H1 (cell line): ENCODE results near the gene DGCR6L.

Experiments used
- EP300 ChIP-seq, 2 experiments: IDR thresholded peaks; 1 replicate in 1 of 2; 2 replicates in 1 of 2; pipeline ENCODE4 v1.6.1; 2011 to 2012; ENCODE audit warnings: low read depth in 2 of 2, low read length in 2 of 2, mild to moderate bottlenecking in 2 of 2, borderline replicate concordance in 1 of 2, inconsistent platforms in 1 of 2, moderate library complexity in 1 of 2
- GABPA ChIP-seq: IDR thresholded peaks from 2 replicates; pipeline ENCODE4 v1.6.1; 2011; ENCODE audit warnings: mild to moderate bottlenecking, low read length, moderate library complexity, borderline replicate concordance; ENCODE audit not compliant: insufficient read depth
- POLR2A ChIP-seq, 2 experiments: IDR thresholded peaks; 1 replicate in 1 of 2; 2 replicates in 1 of 2; pipeline ENCODE4 v1.6.1; 2011; ENCODE audit warnings: low read depth in 2 of 2, low read length in 2 of 2, mild to moderate bottlenecking in 2 of 2; ENCODE audit errors: control extremely low read depth in 1 of 2
- POLR2AphosphoS5 ChIP-seq: IDR thresholded peaks from 2 replicates; pipeline ENCODE4 v1.6.1; 2011; ENCODE audit warnings: low read depth, low read length
- SIN3A ChIP-seq, 2 experiments: IDR thresholded peaks in 1 of 2; conservative IDR thresholded peaks in 1 of 2; 2 replicates each; pipeline ENCODE4 v1.6.1; 2011 to 2012; ENCODE audit warnings: low read length in 2 of 2, improper control_type of control experiment in 1 of 2, low read depth in 1 of 2, mild to moderate bottlenecking in 1 of 2
- SIRT6 ChIP-seq: IDR thresholded peaks from one replicate; pipeline ENCODE4 v1.7.1; 2012; ENCODE audit warnings: low read length, inconsistent platforms
- SP1 ChIP-seq: IDR thresholded peaks from 2 replicates; pipeline ENCODE4 v1.6.1; 2011; ENCODE audit warnings: low read depth, low read length
- SRF ChIP-seq: IDR thresholded peaks from 2 replicates; pipeline ENCODE4 v1.6.1; 2011; ENCODE audit warnings: mild to moderate bottlenecking, low read depth, low read length, moderate library complexity
- SUZ12 ChIP-seq: fragments of 200-600 bp; sonication (generic); IDR thresholded peaks from 2 replicates; pipeline ENCODE4 v1.6.1; 2012; ENCODE audit warnings: mild to moderate bottlenecking, inconsistent platforms, low read length, moderate library complexity, mixed read lengths
- TAF1 ChIP-seq: IDR thresholded peaks from 2 replicates; pipeline ENCODE4 v1.6.1; 2011; ENCODE audit warnings: mild to moderate bottlenecking, low read depth, low read length
- TBP ChIP-seq: IDR thresholded peaks from 2 replicates; pipeline ENCODE4 v1.6.1; 2011; ENCODE audit warnings: low read depth, low read length, improper control_type of control experiment
- ZNF274 ChIP-seq: IDR thresholded peaks from 2 replicates; pipeline ENCODE4 v1.7.0; 2012; ENCODE audit warnings: low read length, borderline replicate concordance; ENCODE audit errors: extremely low read depth
- TF ChIP-seq, protein P1 (sequence below), 3 experiments: IDR thresholded peaks; 1 replicate in 2 of 3; 2 replicates in 1 of 3; pipeline versions ENCODE4 v1.5.1 to v1.6.1; 2011; ENCODE audit warnings: low read length in 3 of 3, mild to moderate bottlenecking in 3 of 3, inconsistent platforms in 2 of 3, low read depth in 1 of 3, moderate library complexity in 1 of 3; ENCODE audit not compliant: insufficient read depth in 1 of 3; ENCODE audit errors: control extremely low read depth in 1 of 3
- TF ChIP-seq, protein P2 (sequence below): IDR thresholded peaks from 2 replicates; pipeline ENCODE4 v1.6.1; 2012; ENCODE audit warnings: inconsistent platforms

DNA sequence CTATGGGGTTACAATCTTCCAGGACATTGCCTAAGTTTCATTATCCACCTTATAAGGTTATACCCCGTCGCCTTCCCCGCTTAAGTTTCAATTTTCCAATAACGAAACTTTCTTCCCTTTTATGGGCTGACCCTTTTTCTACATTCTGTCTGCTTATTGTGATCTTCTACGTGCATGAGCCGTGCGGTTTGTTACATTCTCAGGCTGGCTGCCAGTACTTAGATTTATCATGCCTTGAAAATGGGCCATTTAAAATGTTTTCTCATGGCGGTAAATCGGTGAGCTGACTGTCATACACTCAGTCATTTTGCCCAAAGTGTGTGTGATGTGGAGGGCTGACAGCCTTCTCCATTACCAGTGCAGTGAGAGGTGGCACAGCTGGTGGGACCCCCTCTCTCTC is 23.3 kb downstream of the DGCR6L start:
- no peak for TF ChIP-seq SP1
- TF ChIP-seq ZNF274 = no peak
- TF ChIP-seq SUZ12 = no peak
- TF ChIP-seq POLR2AphosphoS5 = no peak
- no peak for TF ChIP-seq POLR2A (IDR thresholded peaks at IDR 0.05; ENCODE audit: control extremely low read depth in 1 of 2, low read depth in 2 of 2, low read length in 2 of 2)
- TF ChIP-seq GABPA = no peak
- no peak for TF ChIP-seq SRF
- TF ChIP-seq, protein P1, sequence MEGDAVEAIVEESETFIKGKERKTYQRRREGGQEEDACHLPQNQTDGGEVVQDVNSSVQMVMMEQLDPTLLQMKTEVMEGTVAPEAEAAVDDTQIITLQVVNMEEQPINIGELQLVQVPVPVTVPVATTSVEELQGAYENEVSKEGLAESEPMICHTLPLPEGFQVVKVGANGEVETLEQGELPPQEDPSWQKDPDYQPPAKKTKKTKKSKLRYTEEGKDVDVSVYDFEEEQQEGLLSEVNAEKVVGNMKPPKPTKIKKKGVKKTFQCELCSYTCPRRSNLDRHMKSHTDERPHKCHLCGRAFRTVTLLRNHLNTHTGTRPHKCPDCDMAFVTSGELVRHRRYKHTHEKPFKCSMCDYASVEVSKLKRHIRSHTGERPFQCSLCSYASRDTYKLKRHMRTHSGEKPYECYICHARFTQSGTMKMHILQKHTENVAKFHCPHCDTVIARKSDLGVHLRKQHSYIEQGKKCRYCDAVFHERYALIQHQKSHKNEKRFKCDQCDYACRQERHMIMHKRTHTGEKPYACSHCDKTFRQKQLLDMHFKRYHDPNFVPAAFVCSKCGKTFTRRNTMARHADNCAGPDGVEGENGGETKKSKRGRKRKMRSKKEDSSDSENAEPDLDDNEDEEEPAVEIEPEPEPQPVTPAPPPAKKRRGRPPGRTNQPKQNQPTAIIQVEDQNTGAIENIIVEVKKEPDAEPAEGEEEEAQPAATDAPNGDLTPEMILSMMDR (IDR thresholded peaks at IDR 0.05; ENCODE audit: control extremely low read depth in 1 of 3, insufficient read depth in 1 of 3, low read depth in 1 of 3, low read length in 3 of 3) = no peak
- no peak for TF ChIP-seq EP300 (IDR thresholded peaks at IDR 0.05; ENCODE audit: borderline replicate concordance in 1 of 2, low read depth in 2 of 2, low read length in 2 of 2)
- TF ChIP-seq, protein P2, sequence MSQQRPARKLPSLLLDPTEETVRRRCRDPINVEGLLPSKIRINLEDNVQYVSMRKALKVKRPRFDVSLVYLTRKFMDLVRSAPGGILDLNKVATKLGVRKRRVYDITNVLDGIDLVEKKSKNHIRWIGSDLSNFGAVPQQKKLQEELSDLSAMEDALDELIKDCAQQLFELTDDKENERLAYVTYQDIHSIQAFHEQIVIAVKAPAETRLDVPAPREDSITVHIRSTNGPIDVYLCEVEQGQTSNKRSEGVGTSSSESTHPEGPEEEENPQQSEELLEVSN = no peak
- no peak for TF ChIP-seq TAF1
- no peak for TF ChIP-seq SIN3A (conservative IDR thresholded peaks at IDR 0.05 in 1 of 2, IDR thresholded peaks at IDR 0.05 in 1 of 2; ENCODE audit: low read depth in 1 of 2, low read length in 2 of 2)
- TF ChIP-seq SIRT6 = no peak
- TF ChIP-seq TBP = no peak
